HepG2 (cell line): ENCODE results near the gene SYT1.

Source experiments
- ARID4A ChIP-seq: sonication (generic); formaldehyde crosslinking; IDR thresholded peaks from 2 replicates; pipeline ENCODE4 v1.5.0; 2020; ENCODE audit warnings: mild to moderate bottlenecking, missing genetic modification reagents, borderline replicate concordance
- HINFP ChIP-seq: sonication (generic); formaldehyde crosslinking; IDR thresholded peaks from 2 replicates; pipeline ENCODE4 v1.4.0; 2020; ENCODE audit warnings: low read depth, mild to moderate bottlenecking, missing genetic modification reagents
- SAP130 ChIP-seq: IDR thresholded peaks from 2 replicates; pipeline ENCODE4 v1.6.1; 2016; ENCODE audit warnings: low read depth
- TF ChIP-seq, protein P1 (sequence below): sonication (generic); formaldehyde crosslinking; IDR thresholded peaks from 2 replicates; pipeline ENCODE4 v1.5.0; 2020; ENCODE audit warnings: mild to moderate bottlenecking, missing genetic modification reagents, moderate library complexity

- TF ChIP-seq SAP130 (CRISPR knock-in tag) (no peak), HINFP (CRISPR knock-in tag) (no peak), ARID4A (CRISPR knock-in tag) (no peak)
- TF ChIP-seq, protein P1, sequence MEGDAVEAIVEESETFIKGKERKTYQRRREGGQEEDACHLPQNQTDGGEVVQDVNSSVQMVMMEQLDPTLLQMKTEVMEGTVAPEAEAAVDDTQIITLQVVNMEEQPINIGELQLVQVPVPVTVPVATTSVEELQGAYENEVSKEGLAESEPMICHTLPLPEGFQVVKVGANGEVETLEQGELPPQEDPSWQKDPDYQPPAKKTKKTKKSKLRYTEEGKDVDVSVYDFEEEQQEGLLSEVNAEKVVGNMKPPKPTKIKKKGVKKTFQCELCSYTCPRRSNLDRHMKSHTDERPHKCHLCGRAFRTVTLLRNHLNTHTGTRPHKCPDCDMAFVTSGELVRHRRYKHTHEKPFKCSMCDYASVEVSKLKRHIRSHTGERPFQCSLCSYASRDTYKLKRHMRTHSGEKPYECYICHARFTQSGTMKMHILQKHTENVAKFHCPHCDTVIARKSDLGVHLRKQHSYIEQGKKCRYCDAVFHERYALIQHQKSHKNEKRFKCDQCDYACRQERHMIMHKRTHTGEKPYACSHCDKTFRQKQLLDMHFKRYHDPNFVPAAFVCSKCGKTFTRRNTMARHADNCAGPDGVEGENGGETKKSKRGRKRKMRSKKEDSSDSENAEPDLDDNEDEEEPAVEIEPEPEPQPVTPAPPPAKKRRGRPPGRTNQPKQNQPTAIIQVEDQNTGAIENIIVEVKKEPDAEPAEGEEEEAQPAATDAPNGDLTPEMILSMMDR (CRISPR knock-in tag), result no peak
Observed at GRCh38 chr12:79298506-79298905, 433.9 kb downstream of the SYT1 start.
